ENCODE data around the gene OPCML. TPM values are rescaled to one million over a fixed set of nuclear protein-coding genes. Genes with fewer than 3 reads are reported as not detected.

OPCML gene
- total RNA-seq, 2 donors from 2014 or later = 0.04 TPM; not detected in 1

- no peaks in the 10 kb centered on the region for H3K4me1 ChIP-seq
- no peaks in the 10 kb centered on the region for H3K27me3 ChIP-seq
- no peak for DNase-seq (ENCODE audit: low spot score)
- no peaks in the 10 kb centered on the region for H3K9me3 ChIP-seq
- no peak overlapping the region for H3K27ac ChIP-seq
- H3K36me3 ChIP-seq = no peaks in the 10 kb centered on the region
- no peak for TF ChIP-seq CTCF (IDR thresholded peaks at IDR 0.05)
- no peak overlapping the region for H3K4me3 ChIP-seq
Measured at GRCh38 chr11:133206313-133207005, 325.8 kb downstream of the OPCML start.

GRCh38 chr11:133204158-133204557, 328.1 kb downstream of the OPCML start:
- H3K36me3 ChIP-seq = no peaks in the 10 kb centered on the region
- no peak overlapping the region for H3K4me3 ChIP-seq
- no peaks in the 10 kb centered on the region for H3K27me3 ChIP-seq
- TF ChIP-seq CTCF (IDR thresholded peaks at IDR 0.05) = no peak
- no peaks in the 10 kb centered on the region for H3K4me1 ChIP-seq
- DNase-seq (ENCODE audit: low spot score) = no peak
- no peak overlapping the region for H3K27ac ChIP-seq
- no peaks in the 10 kb centered on the region for H3K9me3 ChIP-seq

- DNase-seq (ENCODE audit: low spot score) = no peak
- TF ChIP-seq CTCF (IDR thresholded peaks at IDR 0.05) = no peak
- Histone ChIP-seq H3K4me3 (no peak overlapping the region), H3K9me3 (no peaks in the 10 kb centered on the region), H3K27ac (no peak overlapping the region), H3K36me3 (no peaks in the 10 kb centered on the region), H3K4me1 (no peaks in the 10 kb centered on the region), H3K27me3 (no peaks in the 10 kb centered on the region)
Measured at GRCh38 chr11:133202816-133203215, 329.5 kb downstream of the OPCML start.

- no peak overlapping the region for H3K27ac ChIP-seq
- DNase-seq (ENCODE audit: low spot score) = no peak
- no peaks in the 10 kb centered on the region for H3K4me1 ChIP-seq
- H3K27me3 ChIP-seq = no peaks in the 10 kb centered on the region
- TF ChIP-seq CTCF (IDR thresholded peaks at IDR 0.05) = no peak
- no peak overlapping the region for H3K4me3 ChIP-seq
- H3K9me3 ChIP-seq = no peaks in the 10 kb centered on the region
- no peaks in the 10 kb centered on the region for H3K36me3 ChIP-seq
Measured at GRCh38 chr11:133198438-133198837, 333.9 kb downstream of the OPCML start.

GRCh38 chr11:133197425-133197824, 334.9 kb downstream of the OPCML start:
- no peak for DNase-seq (ENCODE audit: low spot score)
- Histone ChIP-seq H3K27ac (no peak overlapping the region), H3K36me3 (no peaks in the 10 kb centered on the region), H3K4me3 (no peak overlapping the region), H3K4me1 (no peaks in the 10 kb centered on the region), H3K27me3 (no peaks in the 10 kb centered on the region), H3K9me3 (no peaks in the 10 kb centered on the region)
- no peak for TF ChIP-seq CTCF (IDR thresholded peaks at IDR 0.05)

GRCh38 chr11:133191931-133192330, 340.4 kb downstream of the OPCML start:
- Histone ChIP-seq H3K4me1 (no peaks in the 10 kb centered on the region), H3K27ac (no peak overlapping the region), H3K4me3 (no peak overlapping the region), H3K9me3 (no peaks in the 10 kb centered on the region), H3K36me3 (no peaks in the 10 kb centered on the region), H3K27me3 (no peaks in the 10 kb centered on the region)
- no peak for TF ChIP-seq CTCF (IDR thresholded peaks at IDR 0.05)
- no peak for DNase-seq (ENCODE audit: low spot score)
